ENCODE measurements around the gene CAPN2. TPM values are rescaled to one million over a fixed set of nuclear protein-coding genes. Genes with fewer than 3 reads are reported as not detected.

CAPN2 gene
- total RNA-seq, 1 donor from 2014 or later: 98.6 TPM

- Mint-ChIP-seq H3K9me3 (no peaks in the 10 kb centered on the region), H3K27ac (ENCODE audit: unreplicated experiment) (no peak overlapping the region), H3K4me3 (peak overlapping the region; percentile 13), H3K36me3 (ENCODE audit: low read depth) (peaks cover 12% of the 10 kb centered on the region), H3K4me1 (peaks cover 8% of the 10 kb centered on the region), H3K27me3 (ENCODE audit: low read depth) (no peaks in the 10 kb centered on the region)
- no peak for TF ChIP-seq CTCF (conservative IDR thresholded peaks at IDR 0.05)
- DNase-seq (ENCODE audit: low read depth, low spot score): no peak
Measured at GRCh38 chr1:223750730-223751570, 38.6 kb downstream of the CAPN2 start.

DNA sequence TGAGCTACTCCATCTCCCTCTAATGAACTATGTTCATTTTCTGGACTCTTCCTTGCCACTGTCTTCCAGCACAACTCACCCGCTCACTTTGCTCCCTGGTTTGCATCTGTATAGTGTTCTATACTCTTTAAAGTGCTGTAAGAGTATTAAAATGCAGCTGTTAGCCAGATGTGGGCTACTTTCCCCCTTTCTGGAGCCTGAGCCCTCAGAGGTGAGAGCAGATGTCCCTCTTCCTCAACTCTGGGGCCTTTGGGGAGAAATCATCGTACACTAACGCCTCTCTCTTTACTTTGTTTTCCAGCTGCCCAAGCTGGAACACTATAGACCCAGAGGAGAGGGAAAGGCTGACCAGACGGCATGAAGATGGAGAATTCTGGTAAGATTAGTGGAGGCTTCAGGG is 39.4 kb downstream of the CAPN2 start:
- Mint-ChIP-seq H3K4me1 (peaks cover 8% of the 10 kb centered on the region), H3K9me3 (no peaks in the 10 kb centered on the region), H3K27me3 (ENCODE audit: low read depth) (no peaks in the 10 kb centered on the region), H3K36me3 (ENCODE audit: low read depth) (peaks cover 12% of the 10 kb centered on the region), H3K4me3 (no peak overlapping the region), H3K27ac (ENCODE audit: unreplicated experiment) (no peak overlapping the region)
- no peak for TF ChIP-seq CTCF (conservative IDR thresholded peaks at IDR 0.05)
- DNase-seq (ENCODE audit: low read depth, low spot score): no peak

DNA sequence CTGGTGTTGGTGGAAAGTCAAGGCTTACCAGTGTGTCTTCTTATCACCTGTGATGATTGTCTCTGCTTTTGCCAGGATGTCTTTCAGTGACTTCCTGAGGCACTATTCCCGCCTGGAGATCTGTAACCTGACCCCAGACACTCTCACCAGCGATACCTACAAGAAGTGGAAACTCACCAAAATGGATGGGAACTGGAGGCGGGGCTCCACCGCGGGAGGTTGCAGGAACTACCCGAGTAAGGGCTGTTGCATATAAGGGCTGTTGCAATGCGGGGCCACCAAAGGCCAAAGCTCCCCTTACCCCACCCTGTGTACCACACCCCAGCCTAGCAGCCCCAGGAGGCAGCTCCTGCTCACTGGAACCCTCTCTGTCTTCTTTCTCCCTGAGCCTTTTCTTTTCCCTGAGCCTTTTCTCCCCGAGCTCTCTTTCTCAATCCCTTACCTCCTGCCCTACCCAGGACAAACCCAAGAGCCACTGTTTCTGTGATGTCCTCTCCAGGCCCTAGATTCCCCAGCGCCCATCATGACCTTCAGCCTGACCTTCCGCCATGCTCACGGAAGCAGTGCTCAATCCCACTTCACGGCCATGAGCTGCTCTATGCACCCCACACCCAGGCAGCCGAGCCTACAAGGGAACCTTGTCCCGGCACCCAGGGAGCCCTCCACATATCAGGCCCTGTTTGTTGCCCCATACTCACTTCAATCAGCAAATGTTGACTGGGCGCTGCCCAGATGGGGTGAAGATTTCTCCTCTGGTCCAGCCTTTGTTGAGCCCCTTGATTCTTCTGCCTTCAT is 40.6 kb downstream of the CAPN2 start:
- H3K4me1 Mint-ChIP-seq: peaks cover 8% of the 10 kb centered on the region
- no peak for TF ChIP-seq CTCF (conservative IDR thresholded peaks at IDR 0.05)
- no peak overlapping the region for H3K27ac Mint-ChIP-seq (ENCODE audit: unreplicated experiment)
- no peak for DNase-seq (ENCODE audit: low read depth, low spot score)
- no peaks in the 10 kb centered on the region for H3K9me3 Mint-ChIP-seq
- H3K4me3 Mint-ChIP-seq: no peak overlapping the region
- no peaks in the 10 kb centered on the region for H3K27me3 Mint-ChIP-seq (ENCODE audit: low read depth)
- peaks cover 10% of the 10 kb centered on the region for H3K36me3 Mint-ChIP-seq (ENCODE audit: low read depth)

- Mint-ChIP-seq H3K27ac (ENCODE audit: unreplicated experiment) (no peak overlapping the region), H3K9me3 (no peaks in the 10 kb centered on the region), H3K27me3 (ENCODE audit: low read depth) (no peaks in the 10 kb centered on the region), H3K36me3 (ENCODE audit: low read depth) (peaks cover 13% of the 10 kb centered on the region), H3K4me1 (peaks cover 4% of the 10 kb centered on the region), H3K4me3 (no peak overlapping the region)
- DNase-seq (ENCODE audit: low read depth, low spot score): no peak
- TF ChIP-seq CTCF (conservative IDR thresholded peaks at IDR 0.05): no peak
Measured at GRCh38 chr1:223754681-223755431, 42.5 kb downstream of the CAPN2 start.

DNA sequence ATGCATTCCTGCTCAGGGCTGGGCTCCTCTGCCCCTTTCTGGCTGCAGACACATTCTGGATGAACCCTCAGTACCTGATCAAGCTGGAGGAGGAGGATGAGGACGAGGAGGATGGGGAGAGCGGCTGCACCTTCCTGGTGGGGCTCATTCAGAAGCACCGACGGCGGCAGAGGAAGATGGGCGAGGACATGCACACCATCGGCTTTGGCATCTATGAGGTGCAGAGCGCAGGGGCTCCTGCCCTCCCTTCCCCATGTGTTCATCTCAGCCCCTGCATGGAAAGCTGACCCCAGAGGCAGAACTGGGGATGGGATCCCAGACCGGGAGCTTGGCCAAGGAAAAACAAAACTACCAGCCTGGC is 43.1 kb downstream of the CAPN2 start:
- Mint-ChIP-seq H3K4me3 (no peak overlapping the region), H3K36me3 (ENCODE audit: low read depth) (peaks cover 14% of the 10 kb centered on the region), H3K4me1 (no peaks in the 10 kb centered on the region), H3K27me3 (ENCODE audit: low read depth) (no peaks in the 10 kb centered on the region), H3K27ac (ENCODE audit: unreplicated experiment) (no peak overlapping the region), H3K9me3 (no peaks in the 10 kb centered on the region)
- no peak for TF ChIP-seq CTCF (conservative IDR thresholded peaks at IDR 0.05)
- no peak for DNase-seq (ENCODE audit: low read depth, low spot score)
